PC-3 (cell line): Measurements from ENCODE around the gene THOC5. TPM values are rescaled to one million over a fixed set of nuclear protein-coding genes. Genes with fewer than 3 reads are reported as not detected.

Experiments used
- ATAC-seq: fragments of 200-7000 bp; cut with Tn5 transposase; 2 replicates; pipeline ENCODE4 v1.9.1; 2020; ENCODE audit warnings: mild to moderate bottlenecking, moderate library complexity
- BruUV-seq: library from RNA; stranded (reverse); fragments of 400-500 nt; replicated peaks from 2 replicates; lab custom pipeline; 2021; lab: Mats Ljungman, UMichigan
- CTCF ChIA-PET: fragments of 300-600 bp; sonication (Branson Sonifier 250); formaldehyde crosslinking; loops from one replicate; lab custom pipeline; 2022; ENCODE audit warnings: antibody characterized with exemption; lab: Charles Lee
- POLR2A ChIA-PET: fragments of 300-600 bp; sonication (Branson Sonifier 250); formaldehyde crosslinking; loops from one replicate; lab custom pipeline; 2022; ENCODE audit warnings: antibody characterized with exemption; ENCODE audit not compliant: unreplicated experiment; lab: Charles Lee
- DNase-seq: peaks from one replicate; pipeline ENCODE4 v3.0.0-alpha.2; 2015
- H2AFZ ChIP-seq: fragments of 300-600 bp; sonication (generic); 2 replicates; pipeline ENCODE4 v1.6.0; 2016; ENCODE audit warnings: antibody characterized with exemption, low read length
- H3F3A ChIP-seq: fragments of 300-600 bp; sonication (generic); one replicate; pipeline ENCODE4 v1.6.0; 2017; ENCODE audit warnings: antibody characterized with exemption, low read length, control low read depth, mild to moderate bottlenecking; ENCODE audit not compliant: unreplicated experiment
- H3K27ac ChIP-seq: fragments of 300-600 bp; sonication (generic); 2 replicates; pipeline ENCODE4 v1.5.1; 2016; ENCODE audit warnings: mild to moderate bottlenecking, low read length
- H3K27me3 ChIP-seq: fragments of 300-600 bp; sonication (generic); 2 replicates; pipeline ENCODE4 v1.6.1; 2016; ENCODE audit warnings: low read length, mixed read lengths
- H3K36me3 ChIP-seq: fragments of 300-600 bp; sonication (generic); 2 replicates; pipeline ENCODE4 v1.6.1; 2016; ENCODE audit warnings: low read depth, mixed run types, low read length, mixed read lengths
- H3K4me1 ChIP-seq: fragments of 300-600 bp; sonication (generic); 2 replicates; pipeline ENCODE4 v1.5.1; 2016; ENCODE audit warnings: low read length; ENCODE audit not compliant: insufficient read depth
- H3K4me2 ChIP-seq: fragments of 300-600 bp; sonication (generic); 2 replicates; pipeline ENCODE4 v1.6.0; 2016; ENCODE audit warnings: low read length
- H3K4me3 ChIP-seq: fragments of 300-600 bp; sonication (generic); 2 replicates; pipeline ENCODE4 v1.5.1; 2016; ENCODE audit warnings: mild to moderate bottlenecking, low read length, mixed read lengths
- H3K79me2 ChIP-seq: fragments of 300-600 bp; sonication (generic); 2 replicates; pipeline ENCODE4 v1.6.1; 2017; ENCODE audit warnings: low read length, mixed read lengths
- H3K9ac ChIP-seq: fragments of 300-600 bp; sonication (generic); 2 replicates; pipeline ENCODE4 v1.6.0; 2016; ENCODE audit warnings: mild to moderate bottlenecking, low read length
- H3K9me2 ChIP-seq: fragments of 300-600 bp; sonication (generic); replicated peaks from 2 replicates; pipeline ENCODE4 v1.6.1; 2016; ENCODE audit warnings: mixed run types, low read length, mixed read lengths
- H3K9me3 ChIP-seq: fragments of 300-600 bp; sonication (generic); 2 replicates; pipeline ENCODE4 v1.6.1; 2016; ENCODE audit warnings: low read length, mixed read lengths
- H4K20me1 ChIP-seq: fragments of 300-600 bp; sonication (generic); 2 replicates; pipeline ENCODE4 v1.6.1; 2016; ENCODE audit warnings: low read length, mixed read lengths
- EZH2 ChIP-seq: fragments of 300-600 bp; sonication (generic); IDR thresholded peaks from one replicate; pipeline ENCODE4 v1.6.1; 2017; ENCODE audit warnings: antibody characterized with exemption, mild to moderate bottlenecking, low read length; ENCODE audit not compliant: unreplicated experiment
- EZH2phosphoT487 ChIP-seq: fragments of 300-600 bp; sonication (generic); IDR thresholded peaks from 2 replicates; pipeline ENCODE4 v1.6.1; 2018; ENCODE audit warnings: mild to moderate bottlenecking, antibody characterized with exemption, low read length, borderline replicate concordance
- intact Hi-C: fragments of 100-400 bp; cut with micrococcal nuclease; formaldehyde crosslinking; loops from 2 replicates; pipeline ENCODE4 v1.9.0; 2023
- total RNA-seq: library from RNA; depleted of rRNA; stranded (reverse); fragments of >200 nt; gene quantifications from 2 replicates; pipeline ENCODE4 v1.2.3, GENCODE V29; 2014
- TF ChIP-seq, protein P1 (sequence below): fragments of 300-600 bp; sonication (generic); conservative IDR thresholded peaks from 2 replicates; pipeline ENCODE4 v1.5.1; 2017; ENCODE audit warnings: antibody characterized with exemption, low read depth, mild to moderate bottlenecking, low read length

THOC5 gene
- total RNA-seq, 1 experiment from 2014 or later: 33.9 TPM

DNA sequence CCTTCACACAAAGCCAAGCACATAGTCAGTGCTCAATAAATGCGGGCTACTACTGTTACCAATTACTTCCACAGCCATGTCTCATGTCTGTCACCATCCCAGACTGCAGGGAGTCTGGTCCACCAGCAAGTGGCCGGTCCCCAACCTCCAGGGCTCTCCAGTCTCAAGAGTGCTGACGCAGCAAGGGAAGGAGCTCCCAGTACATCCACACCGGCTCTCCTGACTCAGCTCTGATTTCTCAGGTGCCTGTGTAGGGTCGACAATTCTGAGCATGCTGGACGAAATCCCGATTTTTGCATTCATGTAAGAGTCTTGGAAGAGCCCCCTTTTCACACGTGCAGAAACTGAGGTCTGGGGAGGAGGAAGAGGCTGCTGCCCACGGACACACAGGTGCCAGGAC lies 83.8 kb downstream of the THOC5 start:
- Histone ChIP-seq H3K36me3 (no peaks in the 10 kb centered on the region), H3K4me1 (no peaks in the 10 kb centered on the region), H3K9me3 (no peaks in the 10 kb centered on the region), H3K9ac (no peak overlapping the region), H3K9me2 (no peaks in the 10 kb centered on the region), H3K4me3 (no peak overlapping the region), H3K27me3 (no peaks in the 10 kb centered on the region), H2AFZ (no peak overlapping the region), H3K4me2 (no peak overlapping the region), H3K79me2 (no peaks in the 10 kb centered on the region), H4K20me1 (no peaks in the 10 kb centered on the region), H3K27ac (no peak overlapping the region), H3F3A (no peaks in the 10 kb centered on the region)
- intact Hi-C loops: no loop called here
- no TSS peak for BruUV-seq
- DNase-seq: no peak
- TF ChIP-seq, protein P1, sequence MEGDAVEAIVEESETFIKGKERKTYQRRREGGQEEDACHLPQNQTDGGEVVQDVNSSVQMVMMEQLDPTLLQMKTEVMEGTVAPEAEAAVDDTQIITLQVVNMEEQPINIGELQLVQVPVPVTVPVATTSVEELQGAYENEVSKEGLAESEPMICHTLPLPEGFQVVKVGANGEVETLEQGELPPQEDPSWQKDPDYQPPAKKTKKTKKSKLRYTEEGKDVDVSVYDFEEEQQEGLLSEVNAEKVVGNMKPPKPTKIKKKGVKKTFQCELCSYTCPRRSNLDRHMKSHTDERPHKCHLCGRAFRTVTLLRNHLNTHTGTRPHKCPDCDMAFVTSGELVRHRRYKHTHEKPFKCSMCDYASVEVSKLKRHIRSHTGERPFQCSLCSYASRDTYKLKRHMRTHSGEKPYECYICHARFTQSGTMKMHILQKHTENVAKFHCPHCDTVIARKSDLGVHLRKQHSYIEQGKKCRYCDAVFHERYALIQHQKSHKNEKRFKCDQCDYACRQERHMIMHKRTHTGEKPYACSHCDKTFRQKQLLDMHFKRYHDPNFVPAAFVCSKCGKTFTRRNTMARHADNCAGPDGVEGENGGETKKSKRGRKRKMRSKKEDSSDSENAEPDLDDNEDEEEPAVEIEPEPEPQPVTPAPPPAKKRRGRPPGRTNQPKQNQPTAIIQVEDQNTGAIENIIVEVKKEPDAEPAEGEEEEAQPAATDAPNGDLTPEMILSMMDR: no peak
- no peak for TF ChIP-seq EZH2phosphoT487
- POLR2A ChIA-PET: no interaction called here
- no peak for ATAC-seq
- CTCF ChIA-PET: no interaction called here

DNA sequence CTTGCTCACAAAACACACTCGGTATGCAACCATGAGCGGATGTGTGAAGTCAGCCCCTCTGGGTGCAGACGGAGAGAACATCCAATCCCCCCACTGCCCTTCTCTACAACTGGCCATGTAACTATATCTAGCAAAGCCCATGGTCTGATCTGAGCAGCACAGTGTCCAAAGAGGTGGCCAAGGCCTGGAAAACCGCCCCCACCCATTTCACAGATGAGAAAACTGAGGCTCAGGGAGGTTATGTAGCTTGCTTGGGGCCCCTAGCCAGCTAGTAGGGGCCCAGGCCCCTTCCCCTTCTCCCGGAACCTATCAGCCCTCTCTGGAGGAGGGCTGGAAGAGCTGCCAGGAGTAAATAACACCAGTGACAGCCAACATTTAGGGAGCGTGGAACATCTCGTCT lies 89.0 kb downstream of the THOC5 start:
- TF ChIP-seq, protein P1: no peak
- TF ChIP-seq EZH2phosphoT487 (no peak), EZH2 (no peak)
- H3K9ac ChIP-seq: no peak overlapping the region
- no TSS peak for BruUV-seq
- H3K4me2 ChIP-seq: no peak overlapping the region
- ATAC-seq: no peak
- H3K4me3 ChIP-seq: no peak overlapping the region
- no peak overlapping the region for H2AFZ ChIP-seq
- ChIA-PET CTCF (no interaction called here), POLR2A (interaction anchor here (0.6 kb wide), 2 partner anchors 9 to 47 kb away, joined by 3 to 5 read pairs; no protein-coding TSS in a partner anchor)
- H3K4me1 ChIP-seq: no peaks in the 10 kb centered on the region
- H3K9me3 ChIP-seq: no peaks in the 10 kb centered on the region
- H4K20me1 ChIP-seq: no peaks in the 10 kb centered on the region
- no peaks in the 10 kb centered on the region for H3K79me2 ChIP-seq
- no peaks in the 10 kb centered on the region for H3K36me3 ChIP-seq
- H3K27ac ChIP-seq: no peak overlapping the region
- no peaks in the 10 kb centered on the region for H3K9me2 ChIP-seq
- DNase-seq: no peak
- intact Hi-C loops: no loop called here
- H3F3A ChIP-seq: no peaks in the 10 kb centered on the region
- H3K27me3 ChIP-seq: no peaks in the 10 kb centered on the region

DNA sequence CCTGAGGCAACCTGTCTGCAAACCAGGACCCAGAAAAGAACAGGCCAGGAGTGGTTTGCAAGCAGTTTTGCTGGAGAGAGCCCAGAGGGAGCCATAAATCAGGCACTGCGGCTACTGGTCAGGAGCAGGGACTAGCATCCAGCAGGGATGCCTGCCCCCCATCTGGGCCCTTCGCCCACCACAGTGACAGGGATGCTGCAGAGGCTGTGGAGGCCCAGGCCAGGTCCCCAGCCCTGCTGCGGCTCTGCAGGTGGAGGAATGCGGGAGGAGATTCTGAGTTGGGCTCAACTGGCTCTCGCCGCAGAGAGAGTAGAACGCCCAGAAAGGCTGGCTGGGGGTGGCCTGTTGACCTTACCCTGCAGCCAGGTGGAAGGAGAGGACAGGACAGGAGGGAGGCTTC lies 89.9 kb downstream of the THOC5 start:
- CTCF ChIA-PET: no interaction called here
- ATAC-seq: no peak

More for the DNA sequence above, 89.9 kb downstream of the THOC5 start:
- no peak overlapping the region for H3K9ac ChIP-seq
- POLR2A ChIA-PET: no interaction called here
- no peaks in the 10 kb centered on the region for H3K9me3 ChIP-seq
- no TSS peak for BruUV-seq
- TF ChIP-seq EZH2: no peak
- TF ChIP-seq EZH2phosphoT487: no peak
- TF ChIP-seq, protein P1: no peak
- no peaks in the 10 kb centered on the region for H3K79me2 ChIP-seq
- no peak overlapping the region for H3K27ac ChIP-seq
- intact Hi-C loops: no loop called here
- H3K27me3 ChIP-seq: no peaks in the 10 kb centered on the region
- H3K4me2 ChIP-seq: no peak overlapping the region
- no peaks in the 10 kb centered on the region for H3K4me1 ChIP-seq
- H3K9me2 ChIP-seq: no peaks in the 10 kb centered on the region
- H3K36me3 ChIP-seq: no peaks in the 10 kb centered on the region
- H3K4me3 ChIP-seq: no peak overlapping the region
- no peak for DNase-seq
- H4K20me1 ChIP-seq: no peaks in the 10 kb centered on the region
- H3F3A ChIP-seq: no peaks in the 10 kb centered on the region
- H2AFZ ChIP-seq: no peak overlapping the region
